HCT116 (cell line): ENCODE data around the gene HK3. TPM values are rescaled to one million over a fixed set of nuclear protein-coding genes. Genes with fewer than 3 reads are reported as not detected.

Experiments
- ATAC-seq: fragments of 200-7000 bp; cut with Tn5 transposase; 2 replicates; pipeline ENCODE4 v1.9.1; 2020; ENCODE audit warnings: mild to moderate bottlenecking, moderate library complexity
- BruUV-seq: library from RNA; stranded (reverse); fragments of 400-500 nt; replicated peaks from 2 replicates; lab custom pipeline; 2021; lab: Mats Ljungman, UMichigan
- CTCF ChIA-PET: fragments of 300-600 bp; sonication (Branson Sonifier 250); formaldehyde crosslinking; loops from one replicate; lab custom pipeline; 2021; ENCODE audit warnings: antibody characterized with exemption; lab: Charles Lee
- POLR2A ChIA-PET: fragments of 300-600, 350-600 bp; sonication (Branson Sonifier 250); formaldehyde crosslinking; loops from one replicate; lab custom pipeline; 2021; ENCODE audit warnings: antibody characterized with exemption; lab: Charles Lee
- RAD21 ChIA-PET, 2 experiments: fragments of 300-600 bp; sonication (Branson Sonifier 250); formaldehyde crosslinking; loops; one replicate each; lab custom pipeline; 2023; ENCODE audit warnings: low total read pairs in 2 of 2; ENCODE audit not compliant: uncharacterized antibody in 2 of 2, unreplicated experiment in 2 of 2, low non-redundant PET in 1 of 2; lab: Charles Lee
- DNase-seq: peaks from one replicate; pipeline ENCODE4 v3.0.0-alpha.2; 2010; ENCODE audit warnings: low read depth, low spot score
- H2AFZ ChIP-seq: fragments of 200-600 bp; shearing (Covaris generic), sonication (generic); 2 replicates; pipeline ENCODE4 v1.6.1; 2017; ENCODE audit warnings: low read depth, mixed run types, mixed read lengths, antibody characterized with exemption, low read length; ENCODE audit not compliant: poor library complexity, severe bottlenecking
- H3K27ac ChIP-seq: 2 replicates; pipeline ENCODE4 v1.5.1; 2012; ENCODE audit warnings: low read depth, low read length
- H3K27me3 ChIP-seq: fragments of 200-600 bp; sonication (generic); 2 replicates; pipeline ENCODE4 v1.6.1; 2016; ENCODE audit warnings: mixed run types, low read length, mixed read lengths; ENCODE audit not compliant: insufficient read depth
- H3K36me3 ChIP-seq, 2 experiments: fragments of 200-500 bp in 1 of 2; fragments of 200-600 bp in 1 of 2; sonication (Bioruptor generic) in 1 of 2; sonication (generic) in 1 of 2; 2 replicates each; pipeline versions ENCODE4 v1.5.1 to v1.6.1; 2014 to 2016; ENCODE audit warnings: low read length in 2 of 2, inconsistent platforms in 1 of 2, mixed read lengths in 1 of 2, mixed run types in 1 of 2; ENCODE audit not compliant: insufficient read depth in 2 of 2, control insufficient read depth in 1 of 2
- H3K4me1 ChIP-seq, 2 experiments: fragments of 200-600 bp in 1 of 2; sonication (generic) in 1 of 2; 2 replicates each; pipeline versions ENCODE4 v1.5.1 to v1.6.1; 2012 to 2017; ENCODE audit warnings: low read length in 2 of 2, inconsistent platforms in 1 of 2, mild to moderate bottlenecking in 1 of 2, mixed read lengths in 1 of 2, mixed run types in 1 of 2, moderate library complexity in 1 of 2; ENCODE audit not compliant: insufficient read depth in 2 of 2, control insufficient read depth in 1 of 2
- H3K4me2 ChIP-seq: fragments of 200-600 bp; sonication (generic); 2 replicates; pipeline ENCODE4 v1.6.1; 2017; ENCODE audit warnings: mixed run types, low read length, mixed read lengths
- H3K4me3 ChIP-seq, 2 experiments: fragments of 200-600 bp in 1 of 2; sonication (generic) in 1 of 2; replicated peaks in 1 of 2; 2 replicates each; pipeline ENCODE4 v1.5.1; 2011 to 2016; ENCODE audit warnings: low read length in 2 of 2, control low read depth in 1 of 2, low read depth in 1 of 2, mild to moderate bottlenecking in 1 of 2, mixed read lengths in 1 of 2, mixed run types in 1 of 2
- H3K79me2 ChIP-seq: fragments of 200-600 bp; sonication (generic); 2 replicates; pipeline ENCODE4 v1.6.1; 2017; ENCODE audit warnings: mild to moderate bottlenecking, mixed run types, low read length, moderate library complexity, mixed read lengths; ENCODE audit not compliant: insufficient read depth
- H3K9ac ChIP-seq: fragments of 200-600 bp; sonication (generic); 2 replicates; pipeline ENCODE4 v1.6.1; 2016; ENCODE audit warnings: low read length, mixed read lengths
- H3K9me2 ChIP-seq: fragments of 200-600 bp; sonication (generic), shearing (Covaris generic); 2 replicates; pipeline ENCODE4 v1.6.1; 2017; ENCODE audit warnings: mixed run types, mild to moderate bottlenecking, moderate library complexity; ENCODE audit not compliant: insufficient read depth
- H3K9me3 ChIP-seq, 2 experiments: fragments of 200-500 bp in 1 of 2; fragments of 200-600 bp in 1 of 2; sonication (Bioruptor generic) in 1 of 2; sonication (generic) in 1 of 2; 2 replicates each; pipeline ENCODE4 v1.6.1; 2014 to 2017; ENCODE audit warnings: low read length in 2 of 2, mixed read lengths in 2 of 2, inconsistent platforms in 1 of 2, low read depth in 1 of 2, mild to moderate bottlenecking in 1 of 2, mixed run types in 1 of 2, moderate library complexity in 1 of 2; ENCODE audit not compliant: control insufficient read depth in 1 of 2, insufficient read depth in 1 of 2
- H4K20me1 ChIP-seq: fragments of 200-600 bp; sonication (generic), shearing (Covaris generic); 2 replicates; pipeline ENCODE4 v1.6.1; 2017; ENCODE audit warnings: mixed run types, mild to moderate bottlenecking, moderate library complexity; ENCODE audit not compliant: insufficient read depth
- CBX3 ChIP-seq: IDR thresholded peaks from 2 replicates; pipeline ENCODE4 v1.6.1; 2012; ENCODE audit warnings: low read depth
- CEBPB ChIP-seq: IDR thresholded peaks from 2 replicates; pipeline ENCODE4 v1.6.1; 2012; ENCODE audit warnings: low read depth
- EGR1 ChIP-seq: IDR thresholded peaks from 2 replicates; pipeline ENCODE4 v1.6.1; 2012; ENCODE audit warnings: low read depth
- ELF1 ChIP-seq: IDR thresholded peaks from 2 replicates; pipeline ENCODE4 v1.6.1; 2012; ENCODE audit warnings: low read depth, borderline replicate concordance
- EZH2phosphoT487 ChIP-seq: fragments of 200-600 bp; IDR thresholded peaks from 2 replicates; pipeline ENCODE4 v1.6.1; 2018; ENCODE audit warnings: antibody characterized with exemption, borderline replicate concordance
- FOSL1 ChIP-seq: IDR thresholded peaks from 2 replicates; pipeline ENCODE4 v1.6.1; 2012; ENCODE audit warnings: low read depth
- JUND ChIP-seq: IDR thresholded peaks from 2 replicates; pipeline ENCODE4 v1.6.1; 2012
- POLR2A ChIP-seq: IDR thresholded peaks from 2 replicates; pipeline ENCODE4 v1.7.0; 2011; ENCODE audit warnings: borderline replicate concordance; ENCODE audit not compliant: insufficient read depth, insufficient read length; ENCODE audit errors: extremely low read depth
- POLR2AphosphoS5 ChIP-seq: IDR thresholded peaks from 2 replicates; pipeline ENCODE4 v1.6.1; 2011; ENCODE audit warnings: mild to moderate bottlenecking, low read depth, low read length, moderate library complexity
- RAD21 ChIP-seq: IDR thresholded peaks from 2 replicates; pipeline ENCODE4 v1.6.1; 2012; ENCODE audit warnings: low read depth, mild to moderate bottlenecking
- SP1 ChIP-seq: IDR thresholded peaks from 2 replicates; pipeline ENCODE4 v1.6.1; 2012; ENCODE audit warnings: low read depth
- SRF ChIP-seq: IDR thresholded peaks from 2 replicates; pipeline ENCODE4 v1.6.1; 2012; ENCODE audit warnings: low read depth
- TCF7L2 ChIP-seq: IDR thresholded peaks from 2 replicates; pipeline ENCODE4 v1.7.0; 2011; ENCODE audit warnings: borderline replicate concordance, inconsistent platforms; ENCODE audit not compliant: insufficient read depth, insufficient read length; ENCODE audit errors: extremely low read depth
- ZFX ChIP-seq: fragments of 450-650 bp; IDR thresholded peaks from 2 replicates; pipeline ENCODE4 v1.6.1; 2017
- ZNF274 ChIP-seq: fragments of 200-500 bp; sonication (Bioruptor generic); IDR thresholded peaks from 2 replicates; pipeline ENCODE4 v1.6.1; 2014; ENCODE audit warnings: mild to moderate bottlenecking, low read depth, low read length, inconsistent platforms
- intact Hi-C: fragments of 100-400 bp; cut with micrococcal nuclease; formaldehyde crosslinking; loops from 2 replicates; pipeline ENCODE4 v1.10.0; 2022
- total RNA-seq: library from RNA; stranded (reverse); gene quantifications from one replicate; pipeline ENCODE4 v1.2.1, GENCODE V29; 2021; ENCODE audit not compliant: unreplicated experiment
- TF ChIP-seq, protein P1 (sequence below): IDR thresholded peaks from 2 replicates; pipeline ENCODE4 v1.6.1; 2012
- TF ChIP-seq, protein P2 (sequence below), 3 experiments: fragments of 200-600 bp in 1 of 3; sonication (generic) in 1 of 3; IDR thresholded peaks in 2 of 3; conservative IDR thresholded peaks in 1 of 3; 2 replicates each; pipeline ENCODE4 v1.5.1; 2012 to 2017; ENCODE audit warnings: low read depth in 2 of 3, low read length in 2 of 3, antibody characterized with exemption in 1 of 3, borderline replicate concordance in 1 of 3, control low read depth in 1 of 3, mild to moderate bottlenecking in 1 of 3, mixed read lengths in 1 of 3, mixed run types in 1 of 3, moderate library complexity in 1 of 3; ENCODE audit not compliant: insufficient read depth in 1 of 3
- TF ChIP-seq, protein P3 (sequence below): IDR thresholded peaks from 2 replicates; pipeline ENCODE4 v1.6.1; 2012
- TF ChIP-seq, protein P4 (sequence below): IDR thresholded peaks from 2 replicates; pipeline ENCODE4 v1.6.1; 2011; ENCODE audit warnings: mild to moderate bottlenecking, low read length, moderate library complexity; ENCODE audit not compliant: insufficient replicate concordance; ENCODE audit errors: extremely low read depth

The HK3 gene
- total RNA-seq, 1 experiment from 2014 or later: 0.30 TPM

DNA sequence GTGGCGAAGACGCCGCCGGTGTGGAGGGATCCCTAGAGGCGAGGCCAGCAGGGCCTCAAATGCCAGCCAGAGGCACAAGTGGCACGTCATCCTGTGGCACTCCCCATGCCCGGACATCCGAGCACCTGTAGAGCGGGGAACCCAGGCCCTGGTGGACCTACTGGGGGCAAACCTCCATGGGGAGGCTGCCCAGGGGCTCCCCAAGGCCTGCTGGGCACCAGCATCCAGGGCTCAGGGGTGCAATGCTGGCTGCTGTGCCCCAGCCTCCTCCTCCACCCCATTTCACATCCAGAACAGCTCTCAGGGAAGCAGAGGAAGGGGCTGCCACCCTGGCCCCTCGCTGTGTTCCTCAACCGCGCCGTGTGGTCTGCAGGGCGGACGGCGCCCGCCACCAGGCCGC lies 43.5 kb downstream of the HK3 start:
- ATAC-seq: no peak
- intact Hi-C loops: no loop called here
- no peaks in the 10 kb centered on the region for H3K36me3 ChIP-seq
- H3K4me2 ChIP-seq: no peak overlapping the region
- ChIA-PET CTCF (no interaction called here), POLR2A (no interaction called here), RAD21 (no interaction called here)
- no peaks in the 10 kb centered on the region for H3K27me3 ChIP-seq
- DNase-seq: no peak
- no peaks in the 10 kb centered on the region for H4K20me1 ChIP-seq
- no peak for TF ChIP-seq FOSL1
- TF ChIP-seq, protein P1, sequence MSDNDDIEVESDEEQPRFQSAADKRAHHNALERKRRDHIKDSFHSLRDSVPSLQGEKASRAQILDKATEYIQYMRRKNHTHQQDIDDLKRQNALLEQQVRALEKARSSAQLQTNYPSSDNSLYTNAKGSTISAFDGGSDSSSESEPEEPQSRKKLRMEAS: no peak
- no peak overlapping the region for H3K4me3 ChIP-seq
- no peak overlapping the region for H2AFZ ChIP-seq
- H3K79me2 ChIP-seq: no peaks in the 10 kb centered on the region
- no peaks in the 10 kb centered on the region for H3K4me1 ChIP-seq
- no peak overlapping the region for H3K27ac ChIP-seq
- BruUV-seq: no TSS peak
- H3K9me2 ChIP-seq: no peaks in the 10 kb centered on the region
- H3K9ac ChIP-seq: no peak overlapping the region
- no peaks in the 10 kb centered on the region for H3K9me3 ChIP-seq

DNA sequence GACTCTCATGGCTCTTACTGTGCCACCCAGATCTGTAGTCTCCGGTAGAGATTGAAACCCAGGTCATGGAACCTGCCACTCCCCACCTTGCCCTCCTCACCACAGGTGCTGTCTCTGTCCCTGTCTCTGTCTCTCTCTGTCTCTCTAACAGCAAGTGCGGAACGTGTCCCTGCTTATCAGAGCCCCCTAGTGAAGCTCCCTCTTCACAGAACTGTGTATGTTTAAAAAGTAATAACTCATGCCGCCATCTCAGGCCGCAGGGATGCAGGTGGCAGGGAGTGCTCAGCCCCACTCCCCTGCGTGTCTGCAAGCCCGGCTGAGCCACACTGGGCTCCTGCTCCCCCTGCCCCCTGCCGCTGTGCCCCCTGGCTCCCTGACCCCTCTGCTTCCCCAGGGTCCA lies 45.0 kb downstream of the HK3 start:
- POLR2A ChIA-PET: no interaction called here
- TF ChIP-seq, protein P2, sequence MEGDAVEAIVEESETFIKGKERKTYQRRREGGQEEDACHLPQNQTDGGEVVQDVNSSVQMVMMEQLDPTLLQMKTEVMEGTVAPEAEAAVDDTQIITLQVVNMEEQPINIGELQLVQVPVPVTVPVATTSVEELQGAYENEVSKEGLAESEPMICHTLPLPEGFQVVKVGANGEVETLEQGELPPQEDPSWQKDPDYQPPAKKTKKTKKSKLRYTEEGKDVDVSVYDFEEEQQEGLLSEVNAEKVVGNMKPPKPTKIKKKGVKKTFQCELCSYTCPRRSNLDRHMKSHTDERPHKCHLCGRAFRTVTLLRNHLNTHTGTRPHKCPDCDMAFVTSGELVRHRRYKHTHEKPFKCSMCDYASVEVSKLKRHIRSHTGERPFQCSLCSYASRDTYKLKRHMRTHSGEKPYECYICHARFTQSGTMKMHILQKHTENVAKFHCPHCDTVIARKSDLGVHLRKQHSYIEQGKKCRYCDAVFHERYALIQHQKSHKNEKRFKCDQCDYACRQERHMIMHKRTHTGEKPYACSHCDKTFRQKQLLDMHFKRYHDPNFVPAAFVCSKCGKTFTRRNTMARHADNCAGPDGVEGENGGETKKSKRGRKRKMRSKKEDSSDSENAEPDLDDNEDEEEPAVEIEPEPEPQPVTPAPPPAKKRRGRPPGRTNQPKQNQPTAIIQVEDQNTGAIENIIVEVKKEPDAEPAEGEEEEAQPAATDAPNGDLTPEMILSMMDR (IDR thresholded peaks at IDR 0.05 in 2 of 3, conservative IDR thresholded peaks at IDR 0.05 in 1 of 3; ENCODE audit: borderline replicate concordance in 1 of 3, insufficient read depth in 1 of 3, low read depth in 2 of 3, low read length in 2 of 3): no peak
- TF ChIP-seq SP1 (no peak), JUND (no peak), CEBPB (no peak), EZH2phosphoT487 (no peak), CBX3 (no peak), POLR2AphosphoS5 (no peak), POLR2A (no peak), RAD21 (no peak), ELF1 (no peak), ZNF274 (no peak), FOSL1 (no peak), ZFX (no peak), TCF7L2 (no peak), EGR1 (no peak), SRF (no peak)
- TF ChIP-seq, protein P3, sequence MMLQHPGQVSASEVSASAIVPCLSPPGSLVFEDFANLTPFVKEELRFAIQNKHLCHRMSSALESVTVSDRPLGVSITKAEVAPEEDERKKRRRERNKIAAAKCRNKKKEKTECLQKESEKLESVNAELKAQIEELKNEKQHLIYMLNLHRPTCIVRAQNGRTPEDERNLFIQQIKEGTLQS: no peak
- TF ChIP-seq, protein P4, sequence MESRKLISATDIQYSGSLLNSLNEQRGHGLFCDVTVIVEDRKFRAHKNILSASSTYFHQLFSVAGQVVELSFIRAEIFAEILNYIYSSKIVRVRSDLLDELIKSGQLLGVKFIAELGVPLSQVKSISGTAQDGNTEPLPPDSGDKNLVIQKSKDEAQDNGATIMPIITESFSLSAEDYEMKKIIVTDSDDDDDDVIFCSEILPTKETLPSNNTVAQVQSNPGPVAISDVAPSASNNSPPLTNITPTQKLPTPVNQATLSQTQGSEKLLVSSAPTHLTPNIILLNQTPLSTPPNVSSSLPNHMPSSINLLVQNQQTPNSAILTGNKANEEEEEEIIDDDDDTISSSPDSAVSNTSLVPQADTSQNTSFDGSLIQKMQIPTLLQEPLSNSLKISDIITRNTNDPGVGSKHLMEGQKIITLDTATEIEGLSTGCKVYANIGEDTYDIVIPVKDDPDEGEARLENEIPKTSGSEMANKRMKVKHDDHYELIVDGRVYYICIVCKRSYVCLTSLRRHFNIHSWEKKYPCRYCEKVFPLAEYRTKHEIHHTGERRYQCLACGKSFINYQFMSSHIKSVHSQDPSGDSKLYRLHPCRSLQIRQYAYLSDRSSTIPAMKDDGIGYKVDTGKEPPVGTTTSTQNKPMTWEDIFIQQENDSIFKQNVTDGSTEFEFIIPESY: no peak
- TF ChIP-seq, protein P1: no peak

More for the DNA sequence above, 45.0 kb downstream of the HK3 start:
- intact Hi-C loops: no loop called here
- no peak overlapping the region for H3K4me3 ChIP-seq
- ChIA-PET CTCF (no interaction called here), RAD21 (no interaction called here)
- no peaks in the 10 kb centered on the region for H3K4me1 ChIP-seq
- H3K36me3 ChIP-seq: no peaks in the 10 kb centered on the region
- no peaks in the 10 kb centered on the region for H3K9me3 ChIP-seq
- no peaks in the 10 kb centered on the region for H3K9me2 ChIP-seq
- no peaks in the 10 kb centered on the region for H3K79me2 ChIP-seq
- ATAC-seq (no peak), DNase-seq (no peak)
- no peak overlapping the region for H3K9ac ChIP-seq
- no TSS peak for BruUV-seq
- H3K27ac ChIP-seq: no peak overlapping the region
- H2AFZ ChIP-seq: no peak overlapping the region
- no peak overlapping the region for H3K4me2 ChIP-seq
- no peaks in the 10 kb centered on the region for H4K20me1 ChIP-seq
- H3K27me3 ChIP-seq: no peaks in the 10 kb centered on the region
